Keratinocyte (primary cell): ENCODE results near the gene PCBP1. TPM values are rescaled to one million over a fixed set of nuclear protein-coding genes. Genes with fewer than 3 reads are reported as not detected.

ENCODE experiments used
- DNase-seq: peaks from one replicate; pipeline ENCODE4 v3.0.0-alpha.2; 2011; ENCODE audit warnings: low read depth, missing footprints, low spot score
- FAIRE-seq: peaks from 2 replicates; lab custom pipeline; 2011; peaks lifted over from hg19 to GRCh38; lab: Jason Lieb, UNC
- H2AFZ ChIP-seq: 2 replicates; pipeline ENCODE4 v1.6.0; 2012; ENCODE audit warnings: low read length, control low read depth, inconsistent platforms; ENCODE audit not compliant: control insufficient read depth
- H3K27ac ChIP-seq: 2 replicates; pipeline ENCODE4 v1.5.1; 2011; ENCODE audit warnings: low read length; ENCODE audit not compliant: control insufficient read depth, insufficient read depth
- H3K27me3 ChIP-seq: 3 replicates; pipeline ENCODE4 v1.6.0; 2011; ENCODE audit warnings: low read length; ENCODE audit not compliant: control insufficient read depth, insufficient read depth; ENCODE audit errors: extremely low read depth
- H3K36me3 ChIP-seq, 2 experiments: 2 replicates in 1 of 2; 3 replicates in 1 of 2; pipeline ENCODE4 v1.5.1; 2011; ENCODE audit warnings: low read length in 2 of 2, mild to moderate bottlenecking in 1 of 2; ENCODE audit not compliant: control insufficient read depth in 2 of 2, insufficient read depth in 2 of 2; ENCODE audit errors: extremely low read depth in 1 of 2
- H3K4me1 ChIP-seq: 3 replicates; pipeline ENCODE4 v1.5.1; 2011; ENCODE audit warnings: low read length; ENCODE audit not compliant: control insufficient read depth, insufficient read depth; ENCODE audit errors: extremely low read depth
- H3K4me2 ChIP-seq: 3 replicates; pipeline ENCODE4 v1.6.0; 2011; ENCODE audit warnings: low read depth, low read length; ENCODE audit not compliant: control insufficient read depth, insufficient read depth; ENCODE audit errors: extremely low read depth
- H3K4me3 ChIP-seq, 3 experiments: fragments of 200-600 bp in 1 of 3; sonication (generic) in 1 of 3; 2 replicates in 2 of 3; 3 replicates in 1 of 3; pipeline ENCODE4 v1.5.1; 2011 to 2016; ENCODE audit warnings: low read length in 3 of 3, mild to moderate bottlenecking in 3 of 3, control low read depth in 2 of 3, inconsistent platforms in 1 of 3, low read depth in 1 of 3, mixed read lengths in 1 of 3, mixed run types in 1 of 3, moderate library complexity in 1 of 3; ENCODE audit not compliant: control insufficient read depth in 2 of 3, insufficient read depth in 2 of 3; ENCODE audit errors: extremely low read depth in 1 of 3
- H3K79me2 ChIP-seq: 2 replicates; pipeline ENCODE4 v1.6.0; 2012; ENCODE audit warnings: low read length; ENCODE audit not compliant: control insufficient read depth, insufficient read depth
- H3K9ac ChIP-seq: 3 replicates; pipeline ENCODE4 v1.6.0; 2011; ENCODE audit warnings: low read length; ENCODE audit not compliant: control insufficient read depth, insufficient read depth; ENCODE audit errors: extremely low read depth
- H3K9me1 ChIP-seq: 3 replicates; pipeline ENCODE4 v1.6.0; 2011; ENCODE audit warnings: low read length; ENCODE audit not compliant: control insufficient read depth, insufficient read depth; ENCODE audit errors: extremely low read depth
- H3K9me3 ChIP-seq: 2 replicates; pipeline ENCODE4 v1.5.1; 2012; ENCODE audit warnings: low read depth, low read length; ENCODE audit not compliant: control insufficient read depth
- H4K20me1 ChIP-seq: 3 replicates; pipeline ENCODE4 v1.6.0; 2011; ENCODE audit warnings: low read length; ENCODE audit not compliant: control insufficient read depth, insufficient read depth; ENCODE audit errors: extremely low read depth
- CTCF ChIP-seq, 3 experiments: IDR thresholded peaks in 1 of 3; conservative IDR thresholded peaks in 1 of 3; optimal IDR thresholded peaks in 1 of 3; 2 replicates in 2 of 3; 3 replicates in 1 of 3; pipeline versions ENCODE3 to v1.5.1; 2011; ENCODE audit warnings: low read length in 3 of 3, mild to moderate bottlenecking in 3 of 3, moderate library complexity in 2 of 3, control low read depth in 1 of 3, inconsistent platforms in 1 of 3; ENCODE audit not compliant: insufficient read depth in 2 of 3; ENCODE audit errors: extremely low read depth in 1 of 3
- EZH2 ChIP-seq: IDR thresholded peaks from one replicate; pipeline ENCODE4 v1.6.1; 2012; ENCODE audit warnings: inconsistent platforms, mild to moderate bottlenecking, low read length, moderate library complexity
- dilution Hi-C: fragments of 300-500 bp; cut with MboI; formaldehyde crosslinking; loops from one replicate; pipeline ENCODE4 v1.7.0; 2020; ENCODE audit warnings: low sequenced_read_pairs; ENCODE audit not compliant: extremely low pct_ligation_motif_present
- polyA plus RNA-seq, 5 experiments: library from polyadenylated mRNA; depleted of rRNA in 3 of 5; stranded (reverse) in 3 of 5; stranded (forward) in 1 of 5; unstranded in 1 of 5; fragments of >200 nt; gene quantifications; 1 replicate in 1 of 5; 2 replicates in 3 of 5; 3 replicates in 1 of 5; pipeline versions ENCODE4 v1.2.1 to v1.2.3, GENCODE V29; 2011 to 2012; ENCODE audit warnings: missing spikeins in 2 of 5, low read depth in 1 of 5, low replicate concordance in 1 of 5

PCBP1 gene
- polyA plus RNA-seq, 1 donor (not counting 4 experiments of a cell fraction or from before 2014, with no cell fraction given) = 86.8 TPM

- Histone ChIP-seq H3K9me1 (no peaks in the 10 kb centered on the region), H4K20me1 (no peaks in the 10 kb centered on the region), H3K27me3 (no peaks in the 10 kb centered on the region), H3K4me2 (peak overlapping the region; percentile 52), H3K4me3 (no peak overlapping the region), H3K36me3 (peaks cover 0 to 1% of the 10 kb centered on the region in 2 experiments), H2AFZ (peak overlapping the region; percentile 57), H3K9me3 (no peaks in the 10 kb centered on the region), H3K9ac (peak overlapping the region; percentile 39), H3K4me1 (peaks cover 52% of the 10 kb centered on the region), H3K79me2 (no peaks in the 10 kb centered on the region), H3K27ac (peak overlapping the region; percentile 62)
- TF ChIP-seq EZH2 = no peak
- TF ChIP-seq CTCF (optimal IDR thresholded peaks at IDR 0.05 in 1 of 3, IDR thresholded peaks at IDR 0.05 in 1 of 3, conservative IDR thresholded peaks at IDR 0.05 in 1 of 3; ENCODE audit: extremely low read depth in 1 of 3, insufficient read depth in 2 of 3, low read length in 3 of 3) = no peak
- no peak for FAIRE-seq
- DNase-seq = no peak
- dilution Hi-C loops = no loop called here
These were observed 6.1 kb upstream of the PCBP1 start for GRCh38 chr2:70081221-70081620.

- DNase-seq = peak; percentile 93
- H4K20me1 ChIP-seq = no peaks in the 10 kb centered on the region
- peak overlapping the region; percentile 100 for H3K27ac ChIP-seq
- peak overlapping the region in 1 of 3 experiments; percentile 10 for H3K4me3 ChIP-seq
- dilution Hi-C loops = no loop called here
- H3K36me3 ChIP-seq = peaks cover 0 to 6% of the 10 kb centered on the region in 2 experiments
- peak; percentile 84 for FAIRE-seq
- no peak overlapping the region for H2AFZ ChIP-seq
- H3K4me1 ChIP-seq = peaks cover 52% of the 10 kb centered on the region
- no peaks in the 10 kb centered on the region for H3K27me3 ChIP-seq
- peak overlapping the region; percentile 52 for H3K9ac ChIP-seq
- H3K9me1 ChIP-seq = no peaks in the 10 kb centered on the region
- H3K79me2 ChIP-seq = peaks cover 11% of the 10 kb centered on the region
- peak overlapping the region; percentile 60 for H3K4me2 ChIP-seq
- no peaks in the 10 kb centered on the region for H3K9me3 ChIP-seq
- no peak for TF ChIP-seq EZH2
- no peak for TF ChIP-seq CTCF (optimal IDR thresholded peaks at IDR 0.05 in 1 of 3, IDR thresholded peaks at IDR 0.05 in 1 of 3, conservative IDR thresholded peaks at IDR 0.05 in 1 of 3; ENCODE audit: extremely low read depth in 1 of 3, insufficient read depth in 2 of 3, low read length in 3 of 3)
These were observed 3.7 kb upstream of the PCBP1 start for GRCh38 chr2:70083344-70084156.
